AG04449 (cell line): ENCODE measurements around the gene PDSS2.

Source experiments
- CTCF ChIA-PET: fragments of 350-600 bp; formaldehyde crosslinking; extraction: SDS; loops from one replicate; lab custom pipeline; 2021; ENCODE audit warnings: antibody characterized with exemption; lab: Yijun Ruan, JAX
- POLR2A ChIA-PET: fragments of 400-600, 350-600 bp; formaldehyde crosslinking; extraction: SDS; loops from one replicate; lab custom pipeline; 2020; ENCODE audit warnings: antibody characterized with exemption, inconsistent platforms; lab: Yijun Ruan, JAX
- DNase-seq: peaks from one replicate; pipeline ENCODE4 v3.0.0-alpha.2; 2010; ENCODE audit warnings: low read depth, low spot score
- H3K4me3 ChIP-seq: 2 replicates; pipeline ENCODE4 v1.5.1; 2011; ENCODE audit warnings: low read depth, mild to moderate bottlenecking, control low read depth, low read length
- TF ChIP-seq, protein P1 (sequence below): IDR thresholded peaks from one replicate; pipeline ENCODE4 v1.5.1; 2011; ENCODE audit warnings: mild to moderate bottlenecking, moderate library complexity, low read length, control low read depth, inconsistent platforms; ENCODE audit not compliant: insufficient read depth; ENCODE audit errors: missing control alignments

PDSS2 gene

DNA sequence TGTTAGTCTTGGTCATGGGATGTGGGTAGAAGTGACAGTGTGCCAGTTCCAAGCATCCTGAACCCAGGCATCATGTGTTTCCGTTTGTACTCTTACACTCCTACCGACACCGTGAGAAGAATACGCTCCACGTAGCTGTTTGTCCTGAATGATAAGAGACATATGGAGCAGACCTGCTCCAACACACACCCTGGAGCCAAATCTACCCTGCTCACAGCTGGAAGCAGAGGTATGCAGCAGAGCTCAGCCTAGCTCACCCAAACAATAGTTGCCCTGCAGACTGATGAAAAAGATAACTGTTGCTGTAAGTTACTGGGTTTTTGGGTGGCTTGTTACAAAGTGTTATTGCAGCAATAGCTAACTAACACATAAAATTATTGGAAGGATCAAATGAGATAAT lies 14.3 kb upstream of the PDSS2 start:
- CTCF ChIA-PET, result no interaction called here
- DNase-seq, result no peak
- TF ChIP-seq, protein P1, sequence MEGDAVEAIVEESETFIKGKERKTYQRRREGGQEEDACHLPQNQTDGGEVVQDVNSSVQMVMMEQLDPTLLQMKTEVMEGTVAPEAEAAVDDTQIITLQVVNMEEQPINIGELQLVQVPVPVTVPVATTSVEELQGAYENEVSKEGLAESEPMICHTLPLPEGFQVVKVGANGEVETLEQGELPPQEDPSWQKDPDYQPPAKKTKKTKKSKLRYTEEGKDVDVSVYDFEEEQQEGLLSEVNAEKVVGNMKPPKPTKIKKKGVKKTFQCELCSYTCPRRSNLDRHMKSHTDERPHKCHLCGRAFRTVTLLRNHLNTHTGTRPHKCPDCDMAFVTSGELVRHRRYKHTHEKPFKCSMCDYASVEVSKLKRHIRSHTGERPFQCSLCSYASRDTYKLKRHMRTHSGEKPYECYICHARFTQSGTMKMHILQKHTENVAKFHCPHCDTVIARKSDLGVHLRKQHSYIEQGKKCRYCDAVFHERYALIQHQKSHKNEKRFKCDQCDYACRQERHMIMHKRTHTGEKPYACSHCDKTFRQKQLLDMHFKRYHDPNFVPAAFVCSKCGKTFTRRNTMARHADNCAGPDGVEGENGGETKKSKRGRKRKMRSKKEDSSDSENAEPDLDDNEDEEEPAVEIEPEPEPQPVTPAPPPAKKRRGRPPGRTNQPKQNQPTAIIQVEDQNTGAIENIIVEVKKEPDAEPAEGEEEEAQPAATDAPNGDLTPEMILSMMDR, result no peak
- POLR2A ChIA-PET, result no interaction called here
- no peak overlapping the region for H3K4me3 ChIP-seq

DNA sequence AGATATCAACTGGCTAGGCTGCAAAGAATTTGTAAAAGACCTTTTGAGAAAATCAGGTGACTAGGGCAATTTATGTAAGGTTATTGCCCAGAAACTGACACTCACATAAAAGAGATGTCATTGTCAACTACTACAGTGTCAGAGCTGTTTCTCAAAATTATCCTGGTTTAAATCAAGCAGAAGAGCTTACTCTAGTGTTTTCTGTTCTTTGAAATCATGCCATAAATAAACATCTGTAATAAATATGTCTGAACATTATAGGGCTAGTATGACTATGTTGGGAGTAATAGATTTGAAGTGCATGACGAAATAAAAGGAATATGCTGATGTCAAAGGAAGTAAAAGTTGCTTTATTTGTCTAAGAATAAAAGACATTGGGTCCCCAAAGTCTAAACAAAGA lies 11.0 kb upstream of the PDSS2 start:
- H3K4me3 ChIP-seq, result no peak overlapping the region
- no peak for DNase-seq
- POLR2A ChIA-PET, result interaction anchor here (2.5 kb wide), 1 partner anchor 11 kb away, joined by 7 read pairs; the partner anchor contains the start of gene PDSS2
- TF ChIP-seq, protein P1, result no peak
- CTCF ChIA-PET, result interaction anchor here (1.4 kb wide), 1 partner anchor 11 kb away, joined by 5 read pairs; the partner anchor contains the start of gene PDSS2

DNA sequence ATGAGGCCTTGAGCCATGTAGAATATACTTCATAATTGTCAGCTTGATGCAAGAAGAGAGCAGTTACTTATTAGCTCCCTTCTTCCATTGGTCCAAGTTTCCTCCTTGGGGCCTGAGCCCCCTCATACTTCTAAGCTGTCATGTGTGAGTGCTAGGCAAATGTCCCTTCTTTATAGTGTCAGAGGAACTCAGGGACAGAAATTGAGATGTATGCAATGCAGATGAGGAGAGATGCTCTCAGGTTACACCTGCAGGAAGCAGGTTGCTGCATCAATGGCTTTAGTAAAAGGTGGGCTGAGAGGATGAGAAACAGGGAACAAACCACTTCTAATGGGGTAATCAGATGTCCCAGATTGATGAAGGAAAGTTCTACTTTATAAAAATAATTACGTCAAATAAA lies 6.7 kb upstream of the PDSS2 start:
- DNase-seq, result no peak
- H3K4me3 ChIP-seq, result no peak overlapping the region
- ChIA-PET POLR2A (no interaction called here), CTCF (no interaction called here)
- TF ChIP-seq, protein P1, result no peak

DNA sequence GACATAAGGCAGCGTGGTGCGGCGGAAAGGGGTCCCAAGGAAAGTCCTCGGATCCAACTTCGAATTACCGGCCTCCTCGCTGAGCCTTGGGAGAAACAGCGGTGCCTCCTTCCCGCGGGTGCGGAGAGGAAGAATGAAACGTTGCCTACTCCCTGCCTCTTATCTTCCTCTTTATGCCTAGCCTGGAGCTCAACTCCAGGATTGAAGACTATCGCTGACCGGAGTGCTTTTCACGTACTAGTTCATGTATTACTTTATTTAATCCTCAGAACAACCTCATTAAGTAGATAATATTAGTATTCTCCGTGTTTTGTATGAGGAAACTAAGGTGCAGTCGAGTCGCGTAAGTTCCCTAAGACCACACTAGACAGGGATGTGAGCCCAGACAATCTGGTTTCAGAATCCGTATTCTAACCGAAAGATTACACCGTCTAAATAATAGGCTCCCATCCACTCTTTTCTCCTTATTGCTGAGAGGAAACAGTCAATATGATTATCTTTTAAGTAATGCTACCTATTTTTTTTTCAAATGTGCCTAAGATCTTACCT lies 793 bp upstream of the PDSS2 start:
- peak overlapping the region; percentile 96 for H3K4me3 ChIP-seq
- POLR2A ChIA-PET, result interaction anchor here (1.2 to 1.9 kb wide), 3 partner anchors 9 to 30 kb away, joined by 3 to 9 read pairs (median 7); partner anchors contain the start of gene SOBP
- TF ChIP-seq, protein P1, result no peak
- DNase-seq, result no peak
- CTCF ChIA-PET, result interaction anchor here (0.6 to 2.1 kb wide), 10 partner anchors 8 to 390 kb away, joined by 3 to 25 read pairs (median 4); no protein-coding TSS in a partner anchor

DNA sequence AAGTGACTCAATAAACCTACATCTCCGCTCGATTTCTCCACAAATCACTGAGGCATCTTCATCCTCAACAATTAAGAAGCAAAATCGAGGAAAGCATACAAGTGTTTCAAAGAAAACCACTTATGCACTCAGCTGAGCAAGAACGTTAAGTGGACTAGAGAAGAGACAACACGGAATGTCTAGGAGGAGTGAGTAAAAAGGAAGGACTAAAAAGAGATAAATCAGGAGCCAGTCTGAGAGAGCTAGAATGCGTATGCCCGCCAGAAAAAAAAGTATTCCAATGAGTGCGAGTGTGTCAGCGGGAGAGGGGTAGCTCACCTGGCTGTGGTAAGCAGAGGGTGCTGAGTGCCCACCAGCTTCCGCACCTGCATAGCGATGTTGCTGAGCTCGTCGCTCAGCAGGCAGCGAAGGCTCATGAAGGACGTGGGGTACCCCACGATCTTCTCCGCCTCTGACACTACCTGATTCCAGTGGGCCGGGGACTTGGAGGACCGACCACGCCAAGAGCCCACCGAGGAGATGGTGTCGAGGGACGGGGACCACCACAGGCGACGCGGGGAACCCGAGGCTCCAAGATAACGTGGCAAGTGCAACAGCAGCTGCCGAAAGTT lies 587 bp downstream of the PDSS2 start:
- ChIA-PET CTCF (interaction anchor here (0.9 to 2.1 kb wide), 14 partner anchors 10 to 430 kb away, joined by 3 to 25 read pairs (median 4); no protein-coding TSS in a partner anchor), POLR2A (interaction anchor here (0.5 to 1.9 kb wide), 7 partner anchors 10 to 338 kb away, joined by 3 to 9 read pairs (median 4); partner anchors contain the start of gene SOBP)
- no peak for DNase-seq
- H3K4me3 ChIP-seq, result peak overlapping the region; percentile 96
- TF ChIP-seq, protein P1, result no peak

DNA sequence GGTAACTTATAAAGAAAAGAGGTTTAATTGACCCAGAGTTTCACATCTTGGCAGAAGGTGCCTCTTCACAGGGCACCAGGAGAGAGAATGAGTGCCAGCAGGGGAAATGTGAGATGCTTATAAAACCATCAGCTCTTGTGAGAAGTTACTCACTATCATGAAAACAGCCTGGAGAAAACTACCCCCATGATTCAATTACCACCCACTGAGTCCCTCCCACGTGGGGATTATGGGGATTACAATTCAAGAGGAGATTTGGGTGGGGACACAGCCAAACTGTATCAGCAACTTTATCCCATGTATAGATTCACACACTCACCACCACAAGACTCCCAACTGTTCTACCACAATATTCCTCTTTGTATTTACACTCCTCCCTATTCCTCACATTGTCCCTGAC lies 10.6 kb downstream of the PDSS2 start:
- ChIA-PET POLR2A (no interaction called here), CTCF (no interaction called here)
- TF ChIP-seq, protein P1, result no peak
- H3K4me3 ChIP-seq, result no peak overlapping the region
- DNase-seq, result no peak
